Liver (tissue), 9 donors: ENCODE measurements around the gene LINS1. TPM values are rescaled to one million over a fixed set of nuclear protein-coding genes. Genes with fewer than 3 reads are reported as not detected.

ENCODE experiments used
- DNase-seq: peaks from one replicate; pipeline ENCODE4 v3.0.0-alpha.2; 2017; ENCODE audit warnings: low spot score
- H3K27ac ChIP-seq, 2 donors: one replicate each; pipeline ENCODE4 v1.7.0; 2013; ENCODE audit warnings: inconsistent platforms in 2 of 2, low read length in 2 of 2, control low read depth in 1 of 2, low read depth in 1 of 2, mild to moderate bottlenecking in 1 of 2
- H3K27me3 ChIP-seq, 4 donors: one replicate each; pipeline versions ENCODE4 v1.6.1 to v1.7.0; 2013; ENCODE audit warnings: low read length in 3 of 4, inconsistent platforms in 1 of 4, mild to moderate bottlenecking in 1 of 4, moderate library complexity in 1 of 4; ENCODE audit not compliant: control insufficient read depth in 4 of 4, insufficient read depth in 4 of 4
- H3K36me3 ChIP-seq, 4 donors: one replicate each; pipeline versions ENCODE4 v1.6.1 to v1.7.0; 2013; ENCODE audit warnings: low read length in 3 of 4, mild to moderate bottlenecking in 3 of 4, low read depth in 1 of 4, moderate library complexity in 1 of 4; ENCODE audit not compliant: control insufficient read depth in 4 of 4, insufficient read depth in 3 of 4
- H3K4me1 ChIP-seq, 4 donors: one replicate each; pipeline versions ENCODE4 v1.6.1 to v1.7.0; 2013; ENCODE audit warnings: low read length in 3 of 4, mild to moderate bottlenecking in 3 of 4, moderate library complexity in 1 of 4; ENCODE audit not compliant: control insufficient read depth in 4 of 4, insufficient read depth in 4 of 4
- H3K4me3 ChIP-seq, 3 donors: one replicate each; pipeline versions ENCODE4 v1.6.1 to v1.7.0; 2013; ENCODE audit warnings: low read length in 3 of 3, control low read depth in 1 of 3, low read depth in 1 of 3, mild to moderate bottlenecking in 1 of 3
- H3K9ac ChIP-seq, 2 donors: one replicate each; pipeline ENCODE4 v1.7.0; 2013; ENCODE audit warnings: low read length in 2 of 2, mild to moderate bottlenecking in 2 of 2, moderate library complexity in 2 of 2, control low read depth in 1 of 2, low read depth in 1 of 2
- H3K9me3 ChIP-seq, 4 donors: one replicate each; pipeline versions ENCODE4 v1.6.1 to v1.7.0; 2013; ENCODE audit warnings: low read length in 3 of 4; ENCODE audit not compliant: control insufficient read depth in 4 of 4
- EGR1 ChIP-seq, 2 donors: IDR thresholded peaks; 2 replicates each; pipeline ENCODE4 v1.6.1; 2016 to 2018; ENCODE audit warnings: antibody characterized with exemption in 2 of 2, low read depth in 2 of 2
- FOXA1 ChIP-seq: IDR thresholded peaks from 2 replicates; pipeline ENCODE4 v1.6.1; 2016; ENCODE audit warnings: antibody characterized with exemption
- FOXA2 ChIP-seq: IDR thresholded peaks from 2 replicates; pipeline ENCODE4 v1.6.1; 2016; ENCODE audit warnings: antibody characterized with exemption
- GABPA ChIP-seq, 2 donors: IDR thresholded peaks in 1 of 2; conservative IDR thresholded peaks in 1 of 2; 2 replicates each; pipeline ENCODE4 v1.6.1; 2016; ENCODE audit warnings: antibody characterized with exemption in 2 of 2, mild to moderate bottlenecking in 1 of 2, moderate library complexity in 1 of 2
- HNF4A ChIP-seq, 2 donors: conservative IDR thresholded peaks; 2 replicates each; pipeline ENCODE4 v1.6.1; 2016; ENCODE audit warnings: antibody characterized with exemption in 2 of 2, mild to moderate bottlenecking in 2 of 2
- HNF4G ChIP-seq: IDR thresholded peaks from 2 replicates; pipeline ENCODE4 v1.6.1; 2016; ENCODE audit warnings: antibody characterized with exemption
- JUND ChIP-seq, 2 donors: IDR thresholded peaks; 2 replicates each; pipeline ENCODE4 v1.6.1; 2016; ENCODE audit warnings: antibody characterized with exemption in 2 of 2
- NR2F2 ChIP-seq: IDR thresholded peaks from 2 replicates; pipeline ENCODE4 v1.6.1; 2016; ENCODE audit warnings: antibody characterized with exemption
- RAD21 ChIP-seq, 2 donors: IDR thresholded peaks; 2 replicates each; pipeline ENCODE4 v1.6.1; 2016; ENCODE audit warnings: antibody characterized with exemption in 2 of 2, mild to moderate bottlenecking in 2 of 2
- RXRA ChIP-seq, 2 donors: IDR thresholded peaks; 2 replicates each; pipeline ENCODE4 v1.6.1; 2017 to 2018; ENCODE audit warnings: antibody characterized with exemption in 2 of 2, mild to moderate bottlenecking in 1 of 2
- SP1 ChIP-seq: IDR thresholded peaks from 2 replicates; pipeline ENCODE4 v1.6.1; 2018; ENCODE audit warnings: antibody characterized with exemption, mild to moderate bottlenecking
- TAF1 ChIP-seq: conservative IDR thresholded peaks from 2 replicates; pipeline ENCODE4 v1.6.1; 2016; ENCODE audit warnings: antibody characterized with exemption, mild to moderate bottlenecking
- YY1 ChIP-seq: IDR thresholded peaks from 2 replicates; pipeline ENCODE4 v1.6.1; 2016; ENCODE audit warnings: antibody characterized with exemption, mild to moderate bottlenecking
- WGBS: extraction: QIAGEN DNeasy Blood & Tissue Kit; methylation state at CpG from one replicate; pipeline ENCODE4 v1.1.7; 2013; 5-methylcytosine and 5-hydroxymethylcytosine counted together
- polyA plus RNA-seq, 2 donors: library from polyadenylated mRNA; stranded (reverse) in 1 of 2; unstranded in 1 of 2; fragments of 200-250 nt in 1 of 2; fragments of >200 nt in 1 of 2; fragmentation: Nextera tagmentation in 1 of 2; extraction: Ambion mirVana in 1 of 2; gene quantifications; one replicate each; pipeline versions ENCODE4 v1.2.1 to v1.2.3, GENCODE V29; 2013 to 2015
- total RNA-seq, 2 donors: library from RNA; depleted of rRNA; stranded (reverse); fragments of >200 nt; gene quantifications; one replicate each; pipeline ENCODE4 v1.2.3, GENCODE V29; 2014
- TF ChIP-seq, protein P1 (sequence below): IDR thresholded peaks from 2 replicates; pipeline ENCODE4 v1.6.1; 2016; ENCODE audit warnings: antibody characterized with exemption
- TF ChIP-seq, protein P2 (sequence below): IDR thresholded peaks from 2 replicates; pipeline ENCODE4 v1.6.1; 2016; ENCODE audit warnings: antibody characterized with exemption, mild to moderate bottlenecking
- TF ChIP-seq, protein P3 (sequence below): IDR thresholded peaks from 2 replicates; pipeline ENCODE4 v1.6.1; 2016; ENCODE audit warnings: antibody characterized with exemption
- TF ChIP-seq, protein P4 (sequence below): IDR thresholded peaks from 2 replicates; pipeline ENCODE4 v1.6.1; 2016; ENCODE audit warnings: antibody characterized with exemption
- TF ChIP-seq, protein P5 (sequence below): fragments of 150-350 bp; IDR thresholded peaks from 2 replicates; pipeline ENCODE4 v1.5.1; 2017; ENCODE audit warnings: improper control_type of control experiment, low read depth, low read length; ENCODE audit not compliant: missing input control
- donor health status: healthy.
- donor health status: healthy.
- donor health status: healthy.
- donor health status: healthy.
- donor health status: healthy.

LINS1 gene
- total and polyA plus RNA-seq, 4 donors = 2.9 to 9.1 (median 6.3) TPM

DNA sequence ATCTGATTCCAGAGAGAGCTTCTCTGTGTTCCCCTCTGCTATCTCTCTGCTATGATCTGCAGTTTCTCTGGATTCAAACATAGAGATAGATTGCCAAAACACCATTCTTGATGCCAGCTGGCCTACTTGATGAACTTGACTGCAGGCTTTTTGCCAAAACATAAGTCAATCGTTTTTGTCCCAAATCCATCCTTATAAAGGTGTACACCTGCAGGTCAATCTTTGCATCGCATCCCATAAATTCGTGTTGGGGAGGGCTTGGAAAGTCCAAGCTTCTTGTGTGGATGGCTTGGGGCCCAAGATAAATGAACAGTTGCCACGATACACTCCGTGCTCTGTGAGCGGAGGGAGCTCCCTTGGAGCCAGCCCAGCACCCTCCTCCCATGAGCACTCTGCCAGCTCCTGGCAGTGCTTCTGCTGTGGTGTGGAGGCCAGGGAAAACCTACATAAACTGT lies 75.9 kb downstream of the LINS1 start:
- TF ChIP-seq FOXA1 (peak; percentile 66), YY1 (peak; percentile 65), NR2F2 (no peak), HNF4G (no peak), GABPA (IDR thresholded peaks at IDR 0.05 in 1 of 2, conservative IDR thresholded peaks at IDR 0.05 in 1 of 2) (no peak), JUND (IDR thresholded peaks at IDR 0.05) (peak in 1 of 2 donors; percentile 43), EGR1 (IDR thresholded peaks at IDR 0.05; ENCODE audit: low read depth in 2 of 2) (peak in 1 of 2 donors; percentile 23), FOXA2 (no peak), SP1 (no peak), HNF4A (conservative IDR thresholded peaks at IDR 0.05) (peak; percentile 39 to 59), RAD21 (IDR thresholded peaks at IDR 0.05) (no peak), TAF1 (no peak), RXRA (IDR thresholded peaks at IDR 0.05) (peak; percentile 52 to 72)
- TF ChIP-seq, protein P1, sequence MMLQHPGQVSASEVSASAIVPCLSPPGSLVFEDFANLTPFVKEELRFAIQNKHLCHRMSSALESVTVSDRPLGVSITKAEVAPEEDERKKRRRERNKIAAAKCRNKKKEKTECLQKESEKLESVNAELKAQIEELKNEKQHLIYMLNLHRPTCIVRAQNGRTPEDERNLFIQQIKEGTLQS = no peak
- TF ChIP-seq, protein P2, sequence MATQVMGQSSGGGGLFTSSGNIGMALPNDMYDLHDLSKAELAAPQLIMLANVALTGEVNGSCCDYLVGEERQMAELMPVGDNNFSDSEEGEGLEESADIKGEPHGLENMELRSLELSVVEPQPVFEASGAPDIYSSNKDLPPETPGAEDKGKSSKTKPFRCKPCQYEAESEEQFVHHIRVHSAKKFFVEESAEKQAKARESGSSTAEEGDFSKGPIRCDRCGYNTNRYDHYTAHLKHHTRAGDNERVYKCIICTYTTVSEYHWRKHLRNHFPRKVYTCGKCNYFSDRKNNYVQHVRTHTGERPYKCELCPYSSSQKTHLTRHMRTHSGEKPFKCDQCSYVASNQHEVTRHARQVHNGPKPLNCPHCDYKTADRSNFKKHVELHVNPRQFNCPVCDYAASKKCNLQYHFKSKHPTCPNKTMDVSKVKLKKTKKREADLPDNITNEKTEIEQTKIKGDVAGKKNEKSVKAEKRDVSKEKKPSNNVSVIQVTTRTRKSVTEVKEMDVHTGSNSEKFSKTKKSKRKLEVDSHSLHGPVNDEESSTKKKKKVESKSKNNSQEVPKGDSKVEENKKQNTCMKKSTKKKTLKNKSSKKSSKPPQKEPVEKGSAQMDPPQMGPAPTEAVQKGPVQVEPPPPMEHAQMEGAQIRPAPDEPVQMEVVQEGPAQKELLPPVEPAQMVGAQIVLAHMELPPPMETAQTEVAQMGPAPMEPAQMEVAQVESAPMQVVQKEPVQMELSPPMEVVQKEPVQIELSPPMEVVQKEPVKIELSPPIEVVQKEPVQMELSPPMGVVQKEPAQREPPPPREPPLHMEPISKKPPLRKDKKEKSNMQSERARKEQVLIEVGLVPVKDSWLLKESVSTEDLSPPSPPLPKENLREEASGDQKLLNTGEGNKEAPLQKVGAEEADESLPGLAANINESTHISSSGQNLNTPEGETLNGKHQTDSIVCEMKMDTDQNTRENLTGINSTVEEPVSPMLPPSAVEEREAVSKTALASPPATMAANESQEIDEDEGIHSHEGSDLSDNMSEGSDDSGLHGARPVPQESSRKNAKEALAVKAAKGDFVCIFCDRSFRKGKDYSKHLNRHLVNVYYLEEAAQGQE = no peak
- TF ChIP-seq, protein P3, sequence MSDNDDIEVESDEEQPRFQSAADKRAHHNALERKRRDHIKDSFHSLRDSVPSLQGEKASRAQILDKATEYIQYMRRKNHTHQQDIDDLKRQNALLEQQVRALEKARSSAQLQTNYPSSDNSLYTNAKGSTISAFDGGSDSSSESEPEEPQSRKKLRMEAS = peak; percentile 43
- TF ChIP-seq, protein P4, sequence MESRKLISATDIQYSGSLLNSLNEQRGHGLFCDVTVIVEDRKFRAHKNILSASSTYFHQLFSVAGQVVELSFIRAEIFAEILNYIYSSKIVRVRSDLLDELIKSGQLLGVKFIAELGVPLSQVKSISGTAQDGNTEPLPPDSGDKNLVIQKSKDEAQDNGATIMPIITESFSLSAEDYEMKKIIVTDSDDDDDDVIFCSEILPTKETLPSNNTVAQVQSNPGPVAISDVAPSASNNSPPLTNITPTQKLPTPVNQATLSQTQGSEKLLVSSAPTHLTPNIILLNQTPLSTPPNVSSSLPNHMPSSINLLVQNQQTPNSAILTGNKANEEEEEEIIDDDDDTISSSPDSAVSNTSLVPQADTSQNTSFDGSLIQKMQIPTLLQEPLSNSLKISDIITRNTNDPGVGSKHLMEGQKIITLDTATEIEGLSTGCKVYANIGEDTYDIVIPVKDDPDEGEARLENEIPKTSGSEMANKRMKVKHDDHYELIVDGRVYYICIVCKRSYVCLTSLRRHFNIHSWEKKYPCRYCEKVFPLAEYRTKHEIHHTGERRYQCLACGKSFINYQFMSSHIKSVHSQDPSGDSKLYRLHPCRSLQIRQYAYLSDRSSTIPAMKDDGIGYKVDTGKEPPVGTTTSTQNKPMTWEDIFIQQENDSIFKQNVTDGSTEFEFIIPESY = peak; percentile 32
- TF ChIP-seq, protein P5, sequence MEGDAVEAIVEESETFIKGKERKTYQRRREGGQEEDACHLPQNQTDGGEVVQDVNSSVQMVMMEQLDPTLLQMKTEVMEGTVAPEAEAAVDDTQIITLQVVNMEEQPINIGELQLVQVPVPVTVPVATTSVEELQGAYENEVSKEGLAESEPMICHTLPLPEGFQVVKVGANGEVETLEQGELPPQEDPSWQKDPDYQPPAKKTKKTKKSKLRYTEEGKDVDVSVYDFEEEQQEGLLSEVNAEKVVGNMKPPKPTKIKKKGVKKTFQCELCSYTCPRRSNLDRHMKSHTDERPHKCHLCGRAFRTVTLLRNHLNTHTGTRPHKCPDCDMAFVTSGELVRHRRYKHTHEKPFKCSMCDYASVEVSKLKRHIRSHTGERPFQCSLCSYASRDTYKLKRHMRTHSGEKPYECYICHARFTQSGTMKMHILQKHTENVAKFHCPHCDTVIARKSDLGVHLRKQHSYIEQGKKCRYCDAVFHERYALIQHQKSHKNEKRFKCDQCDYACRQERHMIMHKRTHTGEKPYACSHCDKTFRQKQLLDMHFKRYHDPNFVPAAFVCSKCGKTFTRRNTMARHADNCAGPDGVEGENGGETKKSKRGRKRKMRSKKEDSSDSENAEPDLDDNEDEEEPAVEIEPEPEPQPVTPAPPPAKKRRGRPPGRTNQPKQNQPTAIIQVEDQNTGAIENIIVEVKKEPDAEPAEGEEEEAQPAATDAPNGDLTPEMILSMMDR = peak; percentile 20
- peak overlapping the region in 1 of 2 donors; percentile 54 for H3K27ac ChIP-seq
- 24% methylated on average over 6 of the region's 6 CpGs for WGBS
- no peak overlapping the region for H3K4me3 ChIP-seq
- H3K36me3 ChIP-seq = no peaks in the 10 kb centered on the region
- H3K4me1 ChIP-seq = peaks cover 0 to 11% (median 10%) of the 10 kb centered on the region in 4 donors
- DNase-seq = no peak
- H3K9ac ChIP-seq = no peak overlapping the region
- no peaks in the 10 kb centered on the region for H3K9me3 ChIP-seq
- no peaks in the 10 kb centered on the region for H3K27me3 ChIP-seq
